ENCODE results near the gene GPR160.

GRCh38 chr3:170089862-170090600 lies 52.2 kb downstream of the GPR160 start:
- TF ChIP-seq ZNF274 (IDR thresholded peaks at IDR 0.05; ENCODE audit: low read depth, low read length) (no peak), YY1 (IDR thresholded peaks at IDR 0.05; ENCODE audit: insufficient read depth, insufficient read length) (no peak)

Data from NT2/D1 (cell line).